Mesenchymal stem cell (in vitro differentiated cells and primary cell): ENCODE results near the gene ABCG1. TPM values are rescaled to one million over a fixed set of nuclear protein-coding genes. Genes with fewer than 3 reads are reported as not detected.

Experiments used
- DNase-seq: peaks from one replicate; pipeline ENCODE4 v3.0.0-alpha.2; 2013
- H2AFZ ChIP-seq: one replicate; pipeline ENCODE4 v1.6.1; 2013; ENCODE audit warnings: low read depth, mild to moderate bottlenecking, control low read depth, inconsistent platforms, low read length, moderate library complexity
- H2AK5ac ChIP-seq: 2 replicates; pipeline ENCODE4 v1.6.1; 2013; ENCODE audit warnings: low read length, moderate library complexity, mild to moderate bottlenecking, inconsistent platforms; ENCODE audit not compliant: severe bottlenecking
- H2BK120ac ChIP-seq: one replicate; pipeline ENCODE4 v1.6.1; 2013; ENCODE audit warnings: low read depth, mild to moderate bottlenecking, inconsistent platforms, low read length, moderate library complexity
- H2BK12ac ChIP-seq, 2 experiments: one replicate each; pipeline ENCODE4 v1.6.1; 2013; ENCODE audit warnings: inconsistent platforms in 2 of 2, low read length in 2 of 2, mild to moderate bottlenecking in 2 of 2, moderate library complexity in 2 of 2, control low read depth in 1 of 2
- H2BK15ac ChIP-seq: one replicate; pipeline ENCODE4 v1.6.1; 2013; ENCODE audit warnings: mild to moderate bottlenecking, low read depth, inconsistent platforms; ENCODE audit not compliant: poor library complexity, severe bottlenecking
- H2BK5ac ChIP-seq: 2 replicates; pipeline ENCODE4 v1.6.1; 2013; ENCODE audit warnings: low read depth, mild to moderate bottlenecking, low read length, control low read depth, inconsistent platforms; ENCODE audit not compliant: poor library complexity, severe bottlenecking
- H3K14ac ChIP-seq, 2 experiments: one replicate each; pipeline ENCODE4 v1.6.1; 2013; ENCODE audit warnings: inconsistent platforms in 2 of 2, low read length in 2 of 2, control low read depth in 1 of 2, mild to moderate bottlenecking in 1 of 2, moderate library complexity in 1 of 2
- H3K18ac ChIP-seq, 2 experiments: one replicate each; pipeline ENCODE4 v1.6.1; 2013; ENCODE audit warnings: inconsistent platforms in 2 of 2, low read length in 2 of 2, control low read depth in 1 of 2, low read depth in 1 of 2, mild to moderate bottlenecking in 1 of 2
- H3K23ac ChIP-seq, 2 experiments: one replicate each; pipeline ENCODE4 v1.6.1; 2013; ENCODE audit warnings: inconsistent platforms in 2 of 2, low read length in 2 of 2, mild to moderate bottlenecking in 2 of 2, moderate library complexity in 2 of 2, control low read depth in 1 of 2
- H3K27ac ChIP-seq: 2 replicates; pipeline ENCODE4 v1.5.1; 2013; ENCODE audit warnings: mild to moderate bottlenecking, moderate library complexity, low read length, control low read depth, inconsistent platforms; ENCODE audit not compliant: poor library complexity, severe bottlenecking
- H3K27me3 ChIP-seq, 2 experiments: 2 replicates each; pipeline versions ENCODE4 v1.6.1 to v1.7.0; 2013; ENCODE audit warnings: low read length in 2 of 2, mild to moderate bottlenecking in 2 of 2, moderate library complexity in 2 of 2, control low read depth in 1 of 2, inconsistent platforms in 1 of 2; ENCODE audit not compliant: control insufficient read depth in 1 of 2, insufficient read depth in 1 of 2
- H3K36me3 ChIP-seq, 2 experiments: 2 replicates each; pipeline versions ENCODE4 v1.6.1 to v1.7.0; 2013; ENCODE audit warnings: low read length in 2 of 2, control low read depth in 1 of 2, inconsistent platforms in 1 of 2, low read depth in 1 of 2, mild to moderate bottlenecking in 1 of 2; ENCODE audit not compliant: insufficient read depth in 2 of 2, control insufficient read depth in 1 of 2
- H3K4ac ChIP-seq, 2 experiments: one replicate each; pipeline ENCODE4 v1.6.1; 2013; ENCODE audit warnings: inconsistent platforms in 2 of 2, low read length in 2 of 2, mild to moderate bottlenecking in 2 of 2, moderate library complexity in 2 of 2, control low read depth in 1 of 2, low read depth in 1 of 2
- H3K4me1 ChIP-seq: 2 replicates; pipeline ENCODE4 v1.6.1; 2013; ENCODE audit warnings: low read depth, low read length, control low read depth; ENCODE audit not compliant: control insufficient read depth, insufficient read depth
- H3K4me2 ChIP-seq: 2 replicates; pipeline ENCODE4 v1.6.1; 2013; ENCODE audit warnings: low read length, mild to moderate bottlenecking, inconsistent platforms; ENCODE audit not compliant: poor library complexity, severe bottlenecking
- H3K4me3 ChIP-seq, 2 experiments: 2 replicates each; pipeline versions ENCODE4 v1.5.1 to v1.7.0; 2013; ENCODE audit warnings: low read length in 2 of 2, mild to moderate bottlenecking in 2 of 2, control low read depth in 1 of 2, low read depth in 1 of 2; ENCODE audit not compliant: insufficient read depth in 1 of 2
- H3K79me1 ChIP-seq: replicated peaks from 2 replicates; pipeline ENCODE4 v1.6.1; 2013; ENCODE audit warnings: mild to moderate bottlenecking, control low read depth, low read length, inconsistent platforms; ENCODE audit not compliant: poor library complexity, severe bottlenecking
- H3K9ac ChIP-seq: 2 replicates; pipeline ENCODE4 v1.7.0; 2013; ENCODE audit warnings: mild to moderate bottlenecking, low read length, moderate library complexity
- H3K9me3 ChIP-seq: 2 replicates; pipeline ENCODE4 v1.7.0; 2013; ENCODE audit warnings: mild to moderate bottlenecking, low read length; ENCODE audit not compliant: control insufficient read depth
- H4K8ac ChIP-seq: one replicate; pipeline ENCODE4 v1.6.1; 2013; ENCODE audit warnings: inconsistent platforms, mild to moderate bottlenecking, low read length, moderate library complexity
- H4K91ac ChIP-seq: one replicate; pipeline ENCODE4 v1.6.1; 2013; ENCODE audit warnings: mild to moderate bottlenecking, low read length, inconsistent platforms
- WGBS: methylation state at CpG from one replicate; pipeline ENCODE4 v1.1.7; 2013; ENCODE audit warnings: mixed read lengths; 5-methylcytosine and 5-hydroxymethylcytosine counted together
- small RNA-seq: library from polyadenylated mRNA; stranded (forward); fragments of <200 nt; extraction: miRNeasy Mini kit (QIAGEN cat#:217004); gene quantifications from one replicate; pipeline ENCODE3, GENCODE V24; 2013; ENCODE audit warnings: low read depth

The ABCG1 gene

DNA sequence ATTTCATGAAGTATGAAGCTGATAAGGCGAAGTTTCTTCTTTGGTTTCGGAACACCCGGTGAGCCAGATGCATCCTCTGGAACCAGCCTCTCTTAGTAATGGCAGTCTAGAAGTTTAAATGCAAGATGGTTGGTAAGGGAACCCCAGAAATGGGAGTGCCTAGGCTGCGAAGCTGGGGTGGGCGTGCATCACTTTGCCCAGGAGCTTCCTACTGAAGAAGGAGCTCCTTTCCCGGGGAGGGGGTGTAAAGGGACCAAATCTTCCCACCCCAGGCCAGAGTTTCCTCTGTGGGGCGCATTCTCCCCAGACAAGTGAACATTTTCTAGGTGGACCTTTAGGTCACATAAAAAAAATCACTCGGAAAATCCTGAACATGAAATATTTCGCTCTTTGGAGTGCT, 127.5 kb downstream of the ABCG1 start:
- no peak overlapping the region for H3K9ac ChIP-seq
- H2BK5ac ChIP-seq = no peak overlapping the region
- H3K4me3 ChIP-seq = no peak overlapping the region
- H3K27ac ChIP-seq = no peak overlapping the region
- H2AK5ac ChIP-seq = no peak overlapping the region
- no peaks in the 10 kb centered on the region for H3K9me3 ChIP-seq
- no peak overlapping the region for H3K23ac ChIP-seq
- H4K91ac ChIP-seq = no peak overlapping the region
- H3K4me1 ChIP-seq = peaks cover 4% of the 10 kb centered on the region
- WGBS = 85% methylated on average over 9 of the region's 9 CpGs
- H2AFZ ChIP-seq = no peak overlapping the region
- no peak overlapping the region for H2BK120ac ChIP-seq
- no peaks in the 10 kb centered on the region for H3K36me3 ChIP-seq
- no peak overlapping the region for H2BK15ac ChIP-seq
- DNase-seq = no peak
- no peak overlapping the region for H3K4ac ChIP-seq
- H3K18ac ChIP-seq = no peak overlapping the region
- H3K4me2 ChIP-seq = no peak overlapping the region
- peaks cover 13 to 15% of the 10 kb centered on the region in 2 experiments for H3K27me3 ChIP-seq
- no peak overlapping the region for H2BK12ac ChIP-seq
- no peaks in the 10 kb centered on the region for H3K79me1 ChIP-seq
- no peak overlapping the region for H4K8ac ChIP-seq
- no peak overlapping the region for H3K14ac ChIP-seq

Small RNAs within 50 kb of the gene (small RNA-seq; reads per million reads assigned to genes)
- gene RNA5SP492 = not detected
